IMR-90 (cell line): ENCODE data around the gene SEBOX. TPM values are rescaled to one million over a fixed set of nuclear protein-coding genes. Genes with fewer than 3 reads are reported as not detected.

Experiments
- ATAC-seq: fragments of 200-7000 bp; cut with Tn5 transposase; 2 replicates; pipeline ENCODE4 v1.9.1; 2020; ENCODE audit warnings: low read depth, mild to moderate bottlenecking, moderate library complexity
- BruUV-seq: library from RNA; stranded (reverse); fragments of 400-500 nt; replicated peaks from 2 replicates; lab custom pipeline; 2021; lab: Mats Ljungman, UMichigan
- CTCF ChIA-PET: fragments of 300-600 bp; formaldehyde crosslinking; extraction: SDS; loops from one replicate; lab custom pipeline; 2021; ENCODE audit warnings: antibody characterized with exemption; lab: Yijun Ruan, JAX
- POLR2A ChIA-PET: fragments of 300-600 bp; sonication (Branson Sonifier 250); formaldehyde crosslinking; loops from one replicate; lab custom pipeline; 2022; ENCODE audit warnings: antibody characterized with exemption; ENCODE audit not compliant: unreplicated experiment; lab: Charles Lee
- DNase-seq: peaks from one replicate; pipeline ENCODE4 v3.0.0; 2013
- H2AFZ ChIP-seq: replicated peaks from 2 replicates; pipeline ENCODE3; 2013; ENCODE audit warnings: low read length, mild to moderate bottlenecking; ENCODE audit not compliant: poor library complexity
- H2AK5ac ChIP-seq: 2 replicates; pipeline ENCODE4 v1.6.1; 2013; ENCODE audit warnings: low read depth, low read length, inconsistent platforms
- H2AK9ac ChIP-seq: replicated peaks from 2 replicates; pipeline ENCODE3; 2013; ENCODE audit warnings: mild to moderate bottlenecking, low read depth, low read length, moderate library complexity; ENCODE audit not compliant: poor library complexity
- H2BK120ac ChIP-seq: 2 replicates; pipeline ENCODE4 v1.6.1; 2013; ENCODE audit warnings: low read depth, low read length, inconsistent platforms
- H2BK15ac ChIP-seq: 3 replicates; pipeline ENCODE4 v1.6.1; 2013; ENCODE audit warnings: low read depth, low read length, inconsistent platforms
- H2BK20ac ChIP-seq: 2 replicates; pipeline ENCODE4 v1.6.1; 2013; ENCODE audit warnings: low read depth, mild to moderate bottlenecking, inconsistent platforms, low read length, moderate library complexity
- H2BK5ac ChIP-seq: 2 replicates; pipeline ENCODE4 v1.6.1; 2013; ENCODE audit warnings: mild to moderate bottlenecking, low read depth, low read length, inconsistent platforms; ENCODE audit not compliant: poor library complexity, severe bottlenecking
- H3K14ac ChIP-seq: replicated peaks from 2 replicates; pipeline ENCODE4 v1.6.1; 2013; ENCODE audit warnings: low read depth, low read length, inconsistent platforms
- H3K18ac ChIP-seq: 2 replicates; pipeline ENCODE4 v1.6.1; 2013; ENCODE audit warnings: low read depth, low read length, control low read depth
- H3K23ac ChIP-seq: 2 replicates; pipeline ENCODE4 v1.6.1; 2013; ENCODE audit warnings: low read depth, low read length, inconsistent platforms
- H3K27ac ChIP-seq: 2 replicates; pipeline ENCODE4 v1.5.1; 2013; ENCODE audit warnings: mild to moderate bottlenecking, control low read depth, low read length; ENCODE audit not compliant: insufficient read depth
- H3K27me3 ChIP-seq: 2 replicates; pipeline ENCODE4 v1.6.1; 2013; ENCODE audit warnings: low read length; ENCODE audit not compliant: control insufficient read depth, insufficient read depth
- H3K36me3 ChIP-seq: 2 replicates; pipeline ENCODE4 v1.6.1; 2013; ENCODE audit warnings: low read length, mixed read lengths; ENCODE audit not compliant: control insufficient read depth, insufficient read depth
- H3K4ac ChIP-seq: 2 replicates; pipeline ENCODE4 v1.6.1; 2013; ENCODE audit warnings: low read depth, low read length, inconsistent platforms
- H3K4me1 ChIP-seq: 2 replicates; pipeline ENCODE4 v1.6.1; 2013; ENCODE audit warnings: low read length, mixed read lengths; ENCODE audit not compliant: control insufficient read depth, insufficient read depth
- H3K4me2 ChIP-seq: 2 replicates; pipeline ENCODE4 v1.6.1; 2013; ENCODE audit warnings: low read depth, mild to moderate bottlenecking, control low read depth, low read length, moderate library complexity
- H3K4me3 ChIP-seq: 2 replicates; pipeline ENCODE4 v1.5.1; 2013; ENCODE audit warnings: low read depth, mild to moderate bottlenecking, control low read depth, low read length, moderate library complexity; ENCODE audit not compliant: insufficient read depth
- H3K56ac ChIP-seq: 2 replicates; pipeline ENCODE4 v1.6.1; 2013; ENCODE audit warnings: low read length, inconsistent platforms; ENCODE audit not compliant: insufficient read depth; ENCODE audit errors: extremely low read depth
- H3K79me1 ChIP-seq, 2 experiments: 2 replicates each; pipeline ENCODE4 v1.6.1; 2013; ENCODE audit warnings: low read length in 2 of 2, inconsistent platforms in 1 of 2, low read depth in 1 of 2
- H3K9ac ChIP-seq: 2 replicates; pipeline ENCODE4 v1.6.1; 2013; ENCODE audit warnings: low read depth, low read length, control low read depth
- H3K9me1 ChIP-seq: 2 replicates; pipeline ENCODE4 v1.6.1; 2013; ENCODE audit warnings: low read length, inconsistent platforms; ENCODE audit not compliant: insufficient read depth
- H3K9me3 ChIP-seq: 2 replicates; pipeline ENCODE4 v1.6.1; 2013; ENCODE audit warnings: low read length; ENCODE audit not compliant: control insufficient read depth, insufficient read depth
- H4K20me1 ChIP-seq: 2 replicates; pipeline ENCODE4 v1.6.1; 2013; ENCODE audit warnings: low read length, inconsistent platforms; ENCODE audit not compliant: insufficient read depth
- H4K5ac ChIP-seq: 2 replicates; pipeline ENCODE4 v1.6.1; 2013; ENCODE audit warnings: mild to moderate bottlenecking, low read depth, low read length, control low read depth
- H4K8ac ChIP-seq, 2 experiments: 2 replicates each; pipeline ENCODE4 v1.6.1; 2013; ENCODE audit warnings: low read depth in 2 of 2, low read length in 2 of 2, control low read depth in 1 of 2, inconsistent platforms in 1 of 2
- H4K91ac ChIP-seq: 2 replicates; pipeline ENCODE4 v1.6.1; 2013; ENCODE audit warnings: low read depth, low read length, inconsistent platforms; ENCODE audit not compliant: insufficient read depth
- MAFK ChIP-seq: IDR thresholded peaks from 2 replicates; pipeline ENCODE4 v1.6.1; 2012; ENCODE audit warnings: low read depth, low read length, improper control_type of control experiment
- MXI1 ChIP-seq: IDR thresholded peaks from 2 replicates; pipeline ENCODE4 v1.6.1; 2012; ENCODE audit warnings: low read depth, mild to moderate bottlenecking, low read length, moderate library complexity, borderline replicate concordance
- WGBS, 2 experiments: methylation state at CpG; one replicate each; pipeline versions ENCODE4 v1.1.5 to v1.1.7; 2013; ENCODE audit warnings: missing lambda C conversion rate in 2 of 2; ENCODE audit not compliant: insufficient read length in 1 of 2; ENCODE audit errors: extremely low coverage in 2 of 2; 5-methylcytosine and 5-hydroxymethylcytosine counted together
- dilution Hi-C: fragments of 300-500 bp; cut with HindIII; formaldehyde crosslinking; loops from one replicate; pipeline ENCODE4 v1.14.3; 2018; ENCODE audit warnings: low sequenced_read_pairs; ENCODE audit not compliant: unreplicated experiment
- in situ Hi-C: fragments of 300-500 bp; cut with MboI; formaldehyde crosslinking; loops from 3 replicates; pipeline ENCODE4 v1.14.3; 2019; ENCODE audit warnings: low sequenced_read_pairs, inconsistent platforms, mixed read lengths
- intact Hi-C: fragments of 100-400 bp; cut with micrococcal nuclease; formaldehyde crosslinking; loops from 2 replicates; pipeline ENCODE4 v1.10.0; 2022
- polyA plus RNA-seq, 3 experiments: library from polyadenylated mRNA; depleted of rRNA; stranded (reverse); fragments of >200 nt; gene quantifications; 2 replicates each; pipeline ENCODE4 v1.2.3, GENCODE V29; 2012; ENCODE audit warnings: low replicate concordance in 1 of 3
- total RNA-seq: library from RNA; depleted of rRNA; stranded (reverse); fragments of >200 nt; gene quantifications from 2 replicates; pipeline ENCODE4 v1.2.3, GENCODE V29; 2012

SEBOX gene
- total and polyA plus RNA-seq, 2 of the 4 experiments (the other 2 are of a cell fraction) = not detected

GRCh38 chr17:28372203-28372944, 7.4 kb upstream of the SEBOX start:
- Histone ChIP-seq H3K56ac (0 out of 2 replicates have a peak overlapping the region, but pooled peaks have one; percentile 19), H3K79me1 (peaks cover 5 to 30% of the 10 kb centered on the region in 2 experiments; a peak in 3 of 4 replicates), H3K4me2 (peak overlapping the region; percentile 84), H3K4me1 (peaks cover 14% of the 10 kb centered on the region; the same call in 1 of the 2 replicates), H3K4ac (no peak overlapping the region), H2BK20ac (no peak overlapping the region), H3K4me3 (peak overlapping the region; percentile 54), H4K20me1 (peaks cover 31% of the 10 kb centered on the region), H2AFZ (peak overlapping the region; percentile 93), H4K5ac (no peak overlapping the region), H4K91ac (no peak overlapping the region; the same call in 1 of the 2 replicates), H3K14ac (0 out of 2 replicates have a peak overlapping the region, but pooled peaks have one; percentile 59), H2AK5ac (peak overlapping the region; percentile 7; the same call in 1 of the 2 replicates), H3K9ac (peak overlapping the region; percentile 43), H2BK5ac (no peak overlapping the region), H3K9me1 (peaks cover 35% of the 10 kb centered on the region), H2BK15ac (no peak overlapping the region), H3K18ac (no peak overlapping the region), H2BK120ac (no peak overlapping the region), H3K23ac (peak overlapping the region; percentile 70; the same call in 1 of the 2 replicates), H2AK9ac (peak overlapping the region; percentile 29), H3K36me3 (no peaks in the 10 kb centered on the region), H4K8ac (peak overlapping the region in 1 of 2 experiments; percentile 40; a peak in 2 of 4 replicates), H3K27me3 (no peaks in the 10 kb centered on the region), H3K27ac (peak overlapping the region; percentile 28; the same call in 1 of the 2 replicates), H3K9me3 (no peaks in the 10 kb centered on the region)
- peak; percentile 4 for ATAC-seq
- ChIA-PET CTCF (no interaction called here), POLR2A (no interaction called here)
- WGBS, 2 experiments = no CpG with 5 or more reads among the region's 53 CpGs
- BruUV-seq = no TSS peak
- intact Hi-C loops = no loop called here
- TF ChIP-seq MXI1 = peak; percentile 24; the same call in 1 of the 2 replicates
- TF ChIP-seq MAFK = no peak
- dilution Hi-C loops = no loop called here
- peak; percentile 30 for DNase-seq
- in situ Hi-C loops = no loop called here
